HG03521 (cell line): ENCODE measurements around the gene MST1R.
"Not testable (repeated sequence)": the region's sequence is repeated elsewhere in the genome, so short reads cannot be mapped to it uniquely, and the experiment has no call there.

Experiments used
- ATAC-seq: cut with Tn5 transposase; IDR thresholded peaks from one replicate; pipeline ENCODE4 v1.9.1; 2021; ENCODE audit warnings: mild to moderate bottlenecking, moderate library complexity; ENCODE audit not compliant: unreplicated experiment

The MST1R gene

GRCh38 chr3:49903451-49904424, at the start of gene MST1R:
TSS of gene MST1R (minus strand) at chr3:49903873. CDS start at chr3:49903609, 264 bp downstream.
- ATAC-seq, result peak; percentile 70

- no peak for ATAC-seq
These were observed 49.3 kb upstream of the MST1R start for GRCh38 chr3:49952924-49953323.

- ATAC-seq, result no peak
These were observed 39.0 kb upstream of the MST1R start for GRCh38 chr3:49942651-49943050.

GRCh38 chr3:49940667-49941249, 37.1 kb upstream of the MST1R start:
- ATAC-seq, result no peak

- peak; percentile 91 for ATAC-seq
These were observed 36.4 kb upstream of the MST1R start, which contains the start of gene RBM6 for GRCh38 chr3:49939858-49940666. TSS of gene RBM6 (plus strand) at chr3:49940150. CDS start at chr3:49962642, 22,492 bp downstream.

- no peak for ATAC-seq
These were observed 33.4 kb upstream of the MST1R start for GRCh38 chr3:49937090-49937489.

- not testable (repeated sequence) for ATAC-seq
These were observed 28.6 kb upstream of the MST1R start for GRCh38 chr3:49932281-49932680.

- ATAC-seq, result no peak
These were observed 27.2 kb upstream of the MST1R start for GRCh38 chr3:49930922-49931321.

GRCh38 chr3:49930168-49930690, 26.6 kb upstream of the MST1R start:
- no peak for ATAC-seq

GRCh38 chr3:49929291-49930167, 25.9 kb upstream of the MST1R start, which contains the start of gene MON1A:
TSS of gene MON1A (minus strand) at chr3:49929811. CDS start at chr3:49913346, 16,465 bp downstream.
- ATAC-seq, result peak; percentile 91

GRCh38 chr3:49928481-49929017, 24.9 kb upstream of the MST1R start:
- ATAC-seq, result no peak

GRCh38 chr3:49927798-49928197, 24.1 kb upstream of the MST1R start:
- no peak for ATAC-seq

GRCh38 chr3:49926117-49926728, 22.6 kb upstream of the MST1R start:
- ATAC-seq, result no peak

GRCh38 chr3:49925485-49925884, 21.8 kb upstream of the MST1R start:
- ATAC-seq, result no peak

GRCh38 chr3:49924683-49925082, 21.0 kb upstream of the MST1R start:
- no peak for ATAC-seq

- not testable (repeated sequence) for ATAC-seq
These were observed 14.3 kb upstream of the MST1R start for GRCh38 chr3:49917806-49918590.

- no peak for ATAC-seq
These were observed 13.0 kb upstream of the MST1R start for GRCh38 chr3:49916686-49917085.

GRCh38 chr3:49914906-49915305, 11.2 kb upstream of the MST1R start:
- no peak for ATAC-seq
